Activated naive CD4-positive, alpha-beta T cell treated with anti-CD3 and anti-CD28 coated beads, Interleukin-2, amount 50 U/mL, for 24 hours (primary cell): ENCODE data around the gene EVL.

Experiments
- H3K27ac Mint-ChIP-seq: one replicate; pipeline ENCODE4 v1.8.0; 2021; ENCODE audit warnings: mild to moderate bottlenecking, mixed read lengths
- H3K27me3 Mint-ChIP-seq: one replicate; pipeline ENCODE4 v1.8.0; 2021; ENCODE audit warnings: mixed read lengths
- H3K36me3 Mint-ChIP-seq: one replicate; pipeline ENCODE4 v1.8.0; 2021; ENCODE audit warnings: mixed read lengths
- H3K4me1 Mint-ChIP-seq: one replicate; pipeline ENCODE4 v1.8.0; 2021; ENCODE audit warnings: mixed read lengths
- H3K4me3 Mint-ChIP-seq: one replicate; pipeline ENCODE4 v1.8.0; 2021; ENCODE audit warnings: mild to moderate bottlenecking, mixed read lengths
- H3K9me3 Mint-ChIP-seq: one replicate; pipeline ENCODE4 v1.8.0; 2021; ENCODE audit warnings: mixed read lengths

EVL gene

GRCh38 chr14:100080206-100080605 lies 15.0 kb downstream of the EVL start:
- H3K27ac Mint-ChIP-seq, result peak overlapping the region; percentile 99
- no peaks in the 10 kb centered on the region for H3K9me3 Mint-ChIP-seq
- peaks cover 99% of the 10 kb centered on the region for H3K4me1 Mint-ChIP-seq
- H3K4me3 Mint-ChIP-seq, result peak overlapping the region; percentile 83
- H3K36me3 Mint-ChIP-seq, result peaks cover 9% of the 10 kb centered on the region
- H3K27me3 Mint-ChIP-seq, result no peaks in the 10 kb centered on the region

DNA sequence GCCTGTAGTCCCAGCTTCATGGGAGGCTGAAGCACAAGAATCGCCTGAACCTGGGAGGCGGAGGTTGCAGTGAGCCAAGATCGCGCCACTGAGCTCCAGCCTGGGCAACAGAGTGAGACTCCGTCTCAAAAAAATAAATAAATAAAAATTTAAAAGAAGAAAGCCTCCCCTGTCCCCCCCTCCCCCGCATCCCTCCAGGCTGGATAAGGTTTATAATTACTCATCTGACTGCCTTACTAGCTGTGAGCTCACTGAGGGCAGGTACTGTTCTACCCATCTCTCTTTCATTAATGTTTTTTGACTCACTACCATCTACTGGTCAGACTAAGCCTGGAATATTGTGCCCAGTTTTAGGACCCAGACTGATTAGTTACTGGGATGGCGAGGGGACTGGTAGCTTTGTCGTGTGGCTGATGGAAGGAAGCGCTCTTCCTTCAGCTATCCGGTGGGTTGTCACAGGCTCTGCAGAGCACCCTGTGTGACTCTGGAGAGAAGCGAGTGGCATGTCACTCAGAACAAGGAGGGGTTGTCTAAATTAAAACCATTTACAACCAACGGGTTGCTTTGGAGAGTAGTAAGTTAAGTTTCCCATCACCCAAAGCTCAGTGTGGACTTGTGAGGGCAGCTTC lies 16.9 kb downstream of the EVL start:
- peaks cover 16% of the 10 kb centered on the region for H3K36me3 Mint-ChIP-seq
- no peaks in the 10 kb centered on the region for H3K27me3 Mint-ChIP-seq
- peaks cover 96% of the 10 kb centered on the region for H3K4me1 Mint-ChIP-seq
- no peaks in the 10 kb centered on the region for H3K9me3 Mint-ChIP-seq
- H3K27ac Mint-ChIP-seq, result peak overlapping the region; percentile 97
- H3K4me3 Mint-ChIP-seq, result peak overlapping the region; percentile 82

DNA sequence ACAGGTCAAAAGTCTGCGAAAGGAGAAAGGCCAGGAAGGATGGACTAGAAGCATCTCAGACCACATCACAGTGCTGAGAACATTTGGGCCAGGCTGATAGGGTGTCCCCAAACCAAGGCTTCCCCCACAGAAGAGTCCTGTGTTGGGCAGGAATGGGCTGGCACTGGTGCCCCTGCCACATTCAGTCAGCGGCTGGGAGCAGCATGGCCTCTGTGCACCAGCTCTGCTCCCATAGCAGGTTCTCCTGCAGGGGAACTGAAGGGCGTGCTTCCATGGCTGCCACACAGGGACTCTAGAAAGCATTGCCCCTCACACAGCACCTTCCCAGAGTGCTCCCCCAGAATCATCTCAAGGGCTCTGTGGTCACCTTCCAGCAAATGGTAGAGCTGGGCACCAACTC lies 17.5 kb downstream of the EVL start:
- Mint-ChIP-seq H3K4me1 (peaks cover 95% of the 10 kb centered on the region), H3K27ac (peak overlapping the region; percentile 97), H3K4me3 (peak overlapping the region; percentile 82), H3K36me3 (peaks cover 20% of the 10 kb centered on the region), H3K9me3 (no peaks in the 10 kb centered on the region), H3K27me3 (no peaks in the 10 kb centered on the region)

DNA sequence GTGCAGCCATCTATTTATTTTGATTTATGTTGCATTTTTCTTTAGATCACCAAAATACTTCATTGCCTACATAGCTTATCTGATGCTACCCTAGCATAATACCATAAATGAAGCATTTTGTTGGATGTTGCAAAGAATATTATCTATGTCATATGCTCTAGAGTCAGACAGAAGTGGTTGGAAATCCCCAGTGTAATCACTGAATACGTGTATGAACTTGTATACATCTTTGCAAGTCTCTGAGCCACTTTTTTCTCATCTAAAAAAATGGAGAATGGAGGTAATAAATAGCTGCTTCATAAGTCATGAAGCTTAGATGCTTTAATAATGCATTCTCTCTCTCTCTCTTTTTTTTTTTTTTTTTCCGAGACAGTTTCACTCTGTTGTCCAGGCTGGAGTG lies 18.5 kb downstream of the EVL start:
- H3K9me3 Mint-ChIP-seq, result no peaks in the 10 kb centered on the region

GRCh38 chr14:100084591-100084990 lies 19.4 kb downstream of the EVL start:
- no peaks in the 10 kb centered on the region for H3K9me3 Mint-ChIP-seq
- H3K36me3 Mint-ChIP-seq, result peaks cover 28% of the 10 kb centered on the region
- H3K4me1 Mint-ChIP-seq, result peaks cover 95% of the 10 kb centered on the region
- H3K4me3 Mint-ChIP-seq, result peak overlapping the region; percentile 82
- H3K27me3 Mint-ChIP-seq, result no peaks in the 10 kb centered on the region
- peak overlapping the region; percentile 97 for H3K27ac Mint-ChIP-seq

More for the DNA sequence above, 18.5 kb downstream of the EVL start:
- Mint-ChIP-seq H3K4me1 (peaks cover 95% of the 10 kb centered on the region), H3K4me3 (peak overlapping the region; percentile 82), H3K36me3 (peaks cover 22% of the 10 kb centered on the region), H3K27ac (peak overlapping the region; percentile 97), H3K27me3 (no peaks in the 10 kb centered on the region)

DNA sequence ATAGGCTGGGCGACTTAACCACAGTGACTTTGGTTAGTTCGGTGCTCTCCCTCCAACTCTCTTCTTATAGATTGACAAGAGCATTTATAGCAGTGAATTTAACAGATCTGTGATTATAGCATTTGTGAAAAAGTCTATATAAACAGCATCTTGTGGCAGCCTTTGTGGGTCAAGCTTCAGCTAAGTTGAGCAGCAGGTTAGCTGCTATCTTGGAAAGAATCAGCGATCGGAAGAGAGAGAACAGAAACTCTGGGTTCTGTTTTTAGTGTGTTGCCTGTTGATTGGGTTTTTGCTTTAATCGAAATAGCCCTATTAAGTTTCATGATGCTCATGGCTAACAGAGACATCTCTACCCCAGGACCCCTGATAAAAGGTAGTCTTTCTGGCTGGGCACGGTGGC lies 20.2 kb downstream of the EVL start:
- peaks cover 95% of the 10 kb centered on the region for H3K4me1 Mint-ChIP-seq
- no peaks in the 10 kb centered on the region for H3K9me3 Mint-ChIP-seq
- peaks cover 31% of the 10 kb centered on the region for H3K36me3 Mint-ChIP-seq
- H3K27me3 Mint-ChIP-seq, result no peaks in the 10 kb centered on the region
- peak overlapping the region; percentile 65 for H3K4me3 Mint-ChIP-seq
- peak overlapping the region; percentile 97 for H3K27ac Mint-ChIP-seq

DNA sequence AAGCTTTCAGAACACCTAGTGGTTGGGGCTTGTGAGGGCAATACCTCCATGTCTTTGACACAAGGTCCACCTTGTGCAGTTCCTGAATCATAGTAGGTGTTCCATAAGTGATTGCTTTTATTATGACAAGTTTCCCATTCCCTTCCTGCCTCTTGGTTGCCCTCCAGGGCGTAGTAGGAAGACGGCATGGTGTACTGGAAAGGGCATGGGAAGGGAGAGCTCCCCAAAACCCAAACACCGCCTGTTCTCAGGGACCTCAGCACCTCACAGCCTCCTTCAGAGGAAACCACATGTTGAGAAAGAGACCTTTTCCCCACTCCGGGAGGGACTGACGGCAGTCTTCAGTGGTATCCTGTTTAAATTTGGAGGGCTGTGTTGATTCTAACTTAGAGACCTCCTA lies 21.1 kb downstream of the EVL start:
- Mint-ChIP-seq H3K27me3 (no peaks in the 10 kb centered on the region), H3K4me3 (peak overlapping the region; percentile 56), H3K27ac (peak overlapping the region; percentile 97), H3K9me3 (no peaks in the 10 kb centered on the region), H3K36me3 (peaks cover 35% of the 10 kb centered on the region), H3K4me1 (peaks cover 95% of the 10 kb centered on the region)

DNA sequence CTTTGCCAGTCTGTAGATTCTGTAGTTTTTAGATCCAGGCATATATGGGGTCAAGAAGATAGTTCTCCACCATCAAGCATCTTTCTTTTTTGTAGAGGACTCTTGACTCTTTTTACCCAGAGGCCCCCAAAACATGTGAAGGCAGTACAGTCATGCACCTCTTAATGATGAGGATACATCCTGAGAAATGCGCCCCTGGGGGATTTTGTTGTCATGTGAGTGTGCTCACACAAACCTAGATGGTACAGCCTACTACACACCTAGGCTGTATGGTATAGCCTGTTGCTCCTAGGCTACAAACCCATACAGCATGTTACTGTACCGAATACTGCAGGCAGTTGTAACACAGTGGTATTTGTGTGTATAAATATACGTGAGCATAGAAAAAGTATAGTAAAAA lies 23.0 kb downstream of the EVL start:
- no peaks in the 10 kb centered on the region for H3K9me3 Mint-ChIP-seq
- H3K27me3 Mint-ChIP-seq, result no peaks in the 10 kb centered on the region
- peak overlapping the region; percentile 88 for H3K27ac Mint-ChIP-seq
- peaks cover 96% of the 10 kb centered on the region for H3K4me1 Mint-ChIP-seq
- peaks cover 41% of the 10 kb centered on the region for H3K36me3 Mint-ChIP-seq
- H3K4me3 Mint-ChIP-seq, result peak overlapping the region; percentile 4

- peaks cover 34% of the 10 kb centered on the region for H3K36me3 Mint-ChIP-seq
- peak overlapping the region; percentile 94 for H3K27ac Mint-ChIP-seq
- peaks cover 98% of the 10 kb centered on the region for H3K4me1 Mint-ChIP-seq
- H3K4me3 Mint-ChIP-seq, result peak overlapping the region; percentile 51
- no peaks in the 10 kb centered on the region for H3K27me3 Mint-ChIP-seq
- H3K9me3 Mint-ChIP-seq, result no peaks in the 10 kb centered on the region
Observed at GRCh38 chr14:100091386-100091785, 26.2 kb downstream of the EVL start.

GRCh38 chr14:100092832-100093231 lies 27.6 kb downstream of the EVL start:
- Mint-ChIP-seq H3K9me3 (no peaks in the 10 kb centered on the region), H3K36me3 (peaks cover 32% of the 10 kb centered on the region), H3K27me3 (no peaks in the 10 kb centered on the region), H3K4me3 (peak overlapping the region; percentile 7), H3K4me1 (peaks cover 100% of the 10 kb centered on the region), H3K27ac (peak overlapping the region; percentile 94)

DNA sequence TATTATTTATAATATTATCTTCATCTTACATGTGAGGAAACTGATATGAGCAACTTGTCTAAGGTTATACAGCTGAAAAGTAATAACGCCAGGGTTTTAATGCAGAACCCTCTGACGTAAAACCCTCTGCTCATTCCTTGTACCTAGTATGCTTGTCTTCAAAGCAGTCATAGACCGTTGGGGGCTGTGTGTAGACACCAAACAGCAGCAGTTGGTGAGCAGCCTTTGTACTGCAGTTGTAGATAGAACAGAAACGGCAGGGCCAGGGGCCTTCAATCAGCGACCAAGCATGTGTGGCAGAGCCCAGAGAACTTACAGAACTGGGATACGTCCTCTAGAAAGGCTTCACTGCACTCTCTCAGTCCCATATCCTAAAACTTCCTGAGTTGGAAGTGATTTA lies 28.1 kb downstream of the EVL start:
- H3K27ac Mint-ChIP-seq, result peak overlapping the region; percentile 96
- no peaks in the 10 kb centered on the region for H3K27me3 Mint-ChIP-seq
- peaks cover 100% of the 10 kb centered on the region for H3K4me1 Mint-ChIP-seq
- H3K36me3 Mint-ChIP-seq, result peaks cover 35% of the 10 kb centered on the region
- peak overlapping the region; percentile 62 for H3K4me3 Mint-ChIP-seq
- H3K9me3 Mint-ChIP-seq, result no peaks in the 10 kb centered on the region

- Mint-ChIP-seq H3K36me3 (peaks cover 25% of the 10 kb centered on the region), H3K27me3 (no peaks in the 10 kb centered on the region), H3K4me3 (no peak overlapping the region), H3K4me1 (peaks cover 96% of the 10 kb centered on the region), H3K9me3 (no peaks in the 10 kb centered on the region), H3K27ac (peak overlapping the region; percentile 92)
Observed at GRCh38 chr14:100096656-100097055, 31.4 kb downstream of the EVL start.

DNA sequence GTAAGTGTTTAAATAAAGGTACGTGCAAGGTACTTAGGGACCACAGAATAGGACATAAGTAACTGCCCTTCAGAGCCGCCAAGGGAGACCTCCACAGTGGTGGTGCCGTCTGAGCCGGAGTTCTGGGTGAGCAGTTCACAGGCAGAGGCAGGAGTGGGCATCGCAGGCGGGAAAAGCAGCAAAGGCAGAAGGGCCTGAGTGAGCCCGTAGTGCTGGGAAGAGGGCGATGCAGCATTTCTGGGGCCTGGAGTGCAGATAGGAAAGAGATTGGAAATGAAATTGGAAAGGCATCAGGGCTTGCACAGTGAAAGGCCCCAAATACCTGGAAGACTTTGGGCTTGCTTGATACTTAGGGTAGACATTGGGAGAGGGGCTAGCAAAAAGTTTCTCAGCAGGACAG lies 32.9 kb downstream of the EVL start:
- H3K9me3 Mint-ChIP-seq, result no peaks in the 10 kb centered on the region
- peak overlapping the region; percentile 37 for H3K4me3 Mint-ChIP-seq
- H3K27me3 Mint-ChIP-seq, result no peaks in the 10 kb centered on the region
- peaks cover 96% of the 10 kb centered on the region for H3K4me1 Mint-ChIP-seq
- peak overlapping the region; percentile 92 for H3K27ac Mint-ChIP-seq
- H3K36me3 Mint-ChIP-seq, result peaks cover 28% of the 10 kb centered on the region

GRCh38 chr14:100100032-100100703 lies 34.9 kb downstream of the EVL start:
- H3K36me3 Mint-ChIP-seq, result peaks cover 33% of the 10 kb centered on the region
- peak overlapping the region; percentile 96 for H3K27ac Mint-ChIP-seq
- no peaks in the 10 kb centered on the region for H3K9me3 Mint-ChIP-seq
- no peaks in the 10 kb centered on the region for H3K27me3 Mint-ChIP-seq
- H3K4me1 Mint-ChIP-seq, result peaks cover 95% of the 10 kb centered on the region
- H3K4me3 Mint-ChIP-seq, result peak overlapping the region; percentile 67

- peaks cover 32% of the 10 kb centered on the region for H3K36me3 Mint-ChIP-seq
- H3K4me1 Mint-ChIP-seq, result peaks cover 95% of the 10 kb centered on the region
- peak overlapping the region; percentile 95 for H3K27ac Mint-ChIP-seq
- peak overlapping the region; percentile 49 for H3K4me3 Mint-ChIP-seq
- H3K27me3 Mint-ChIP-seq, result no peaks in the 10 kb centered on the region
- no peaks in the 10 kb centered on the region for H3K9me3 Mint-ChIP-seq
Observed at GRCh38 chr14:100102156-100102785, 37.0 kb downstream of the EVL start.
